RKO (cell line): Measurements from ENCODE around the gene MEIOB.
A peak's percentile ranks its signal among the peaks of the same experiment; 100 is the strongest.
"Not testable (repeated sequence)": the region's sequence is repeated elsewhere in the genome, so short reads cannot be mapped to it uniquely, and the experiment has no call there.

Source experiments
- DNase-seq: peaks from one replicate; pipeline ENCODE4 v3.0.0-alpha.2; 2016; ENCODE audit warnings: low spot score

Gene MEIOB

DNA sequence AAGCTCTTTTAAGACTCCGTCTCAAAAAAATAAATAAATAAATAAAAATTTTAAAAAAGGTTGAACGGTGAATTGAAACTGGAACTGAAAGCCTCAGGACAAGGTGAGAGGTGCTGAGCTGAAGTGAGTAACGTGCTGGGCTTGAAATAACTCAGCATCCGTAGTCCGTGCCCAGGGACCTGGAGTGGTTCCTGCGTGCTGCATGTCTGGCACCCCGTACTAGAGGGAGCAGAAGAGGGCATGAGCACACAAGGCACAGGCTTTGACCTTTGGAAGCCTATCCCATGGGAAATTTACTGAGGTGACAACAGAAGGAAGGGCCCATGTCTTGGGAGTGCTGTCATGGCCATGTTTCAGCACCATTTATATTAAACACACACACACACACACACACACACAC lies 4.5 kb upstream of the MEIOB start:
- no peak for DNase-seq

DNA sequence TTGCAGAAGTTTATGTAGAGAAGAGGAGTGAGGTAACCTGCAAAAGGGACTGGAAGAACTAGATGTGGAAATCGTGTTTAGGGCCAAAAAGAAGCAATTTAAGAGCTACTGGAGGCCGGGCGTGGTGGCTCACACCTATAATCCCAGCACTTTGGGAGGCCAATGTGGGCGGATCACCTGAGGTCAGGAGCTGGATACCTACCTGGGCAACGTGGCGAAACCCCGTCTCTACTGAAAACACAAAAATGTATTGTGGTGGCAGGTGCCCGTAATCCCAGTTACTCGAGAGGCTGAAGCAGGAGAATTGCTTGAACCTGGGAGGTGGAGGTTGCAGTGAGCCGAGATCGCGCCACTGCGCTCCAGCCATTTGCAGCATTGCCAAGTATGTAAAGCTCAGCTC lies 4.1 kb upstream of the MEIOB start:
- DNase-seq, result not testable (repeated sequence)

DNA sequence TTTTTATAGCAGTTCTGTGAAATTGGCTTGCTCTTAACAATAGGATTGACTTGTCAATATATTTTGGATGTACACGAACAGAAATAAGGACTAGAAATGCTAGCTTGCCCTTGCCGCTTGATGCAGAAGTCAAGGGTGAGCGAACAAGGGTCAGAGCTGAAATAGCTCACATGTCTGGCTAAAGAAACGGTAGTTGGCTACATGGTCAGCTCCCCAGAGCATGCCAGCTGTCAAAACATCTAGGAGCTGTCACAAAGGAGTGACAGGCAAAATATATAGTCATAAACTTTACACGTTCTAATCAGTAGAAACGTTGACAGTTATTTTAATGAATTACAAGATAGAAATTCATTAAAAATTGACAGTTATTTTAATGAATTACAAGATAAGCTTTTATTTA lies 2.9 kb upstream of the MEIOB start:
- DNase-seq, result no peak

DNA sequence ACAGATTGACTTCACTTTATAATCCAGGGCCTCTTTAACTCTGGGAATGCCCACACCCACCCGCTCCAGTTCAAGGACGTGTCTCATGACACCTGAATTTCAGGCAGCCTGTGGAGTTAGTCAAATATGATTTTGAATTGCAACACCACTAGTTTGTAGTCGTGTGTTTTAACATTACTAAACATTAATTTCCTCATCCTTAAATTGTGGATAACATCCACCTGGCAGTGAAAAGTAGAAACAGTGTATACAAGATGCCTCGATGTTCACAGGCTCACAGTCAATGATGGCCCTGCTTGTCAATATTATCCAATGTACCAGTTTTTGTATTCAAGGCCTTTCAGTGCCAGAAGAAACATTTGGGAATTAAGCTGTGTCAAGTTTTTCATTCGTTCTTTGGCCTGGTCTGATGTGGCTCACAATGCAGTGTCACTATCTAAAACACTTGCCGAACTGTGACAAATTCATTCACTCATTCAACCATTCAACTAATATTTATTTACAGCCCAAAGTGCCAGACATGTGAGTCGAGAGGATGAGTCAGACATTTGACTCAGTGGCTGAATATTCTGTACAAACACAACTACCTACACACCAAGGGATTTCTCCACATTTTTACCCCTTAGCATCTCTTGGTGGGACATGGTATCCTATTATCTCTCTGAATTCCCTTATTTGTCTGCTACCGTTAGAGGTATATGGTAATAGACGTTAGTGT lies 1.4 kb downstream of the MEIOB start:
- peak; percentile 93 for DNase-seq

DNA sequence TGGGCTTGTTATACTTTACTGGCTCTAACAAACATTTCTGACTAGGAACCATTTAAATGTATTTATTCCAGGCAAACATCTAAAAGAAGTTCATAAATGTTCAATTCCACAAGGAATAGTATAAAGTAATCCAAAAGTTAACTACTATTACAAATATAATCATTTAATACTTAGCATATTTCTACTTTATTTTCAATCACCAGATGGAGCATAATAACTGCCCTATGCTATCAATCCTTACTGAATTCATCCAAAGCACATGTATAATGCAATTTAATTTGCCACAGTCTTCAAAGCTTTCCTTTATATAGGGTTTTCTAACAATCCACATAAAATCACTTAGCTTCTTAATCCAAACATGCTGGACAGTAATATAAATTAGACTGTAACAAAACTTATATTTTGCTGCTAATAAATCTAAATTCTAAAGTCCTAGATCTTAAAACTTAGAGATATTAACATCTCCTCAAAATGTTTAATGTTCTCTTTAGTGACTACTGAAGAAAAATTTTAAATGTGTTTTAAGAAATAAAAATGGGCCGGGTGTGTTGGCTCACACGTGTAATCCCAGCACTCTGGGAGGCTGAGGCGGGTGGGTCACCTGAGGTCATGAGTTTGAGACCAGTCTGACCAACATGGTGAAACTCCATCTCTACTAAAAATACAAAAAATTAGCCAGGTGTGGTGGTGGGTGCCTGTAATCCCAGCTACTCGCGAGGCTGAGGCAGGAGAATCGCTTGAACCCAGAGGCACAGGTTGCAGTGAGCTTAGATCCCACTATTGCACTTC lies 5.9 kb downstream of the MEIOB start:
- DNase-seq, result no peak

DNA sequence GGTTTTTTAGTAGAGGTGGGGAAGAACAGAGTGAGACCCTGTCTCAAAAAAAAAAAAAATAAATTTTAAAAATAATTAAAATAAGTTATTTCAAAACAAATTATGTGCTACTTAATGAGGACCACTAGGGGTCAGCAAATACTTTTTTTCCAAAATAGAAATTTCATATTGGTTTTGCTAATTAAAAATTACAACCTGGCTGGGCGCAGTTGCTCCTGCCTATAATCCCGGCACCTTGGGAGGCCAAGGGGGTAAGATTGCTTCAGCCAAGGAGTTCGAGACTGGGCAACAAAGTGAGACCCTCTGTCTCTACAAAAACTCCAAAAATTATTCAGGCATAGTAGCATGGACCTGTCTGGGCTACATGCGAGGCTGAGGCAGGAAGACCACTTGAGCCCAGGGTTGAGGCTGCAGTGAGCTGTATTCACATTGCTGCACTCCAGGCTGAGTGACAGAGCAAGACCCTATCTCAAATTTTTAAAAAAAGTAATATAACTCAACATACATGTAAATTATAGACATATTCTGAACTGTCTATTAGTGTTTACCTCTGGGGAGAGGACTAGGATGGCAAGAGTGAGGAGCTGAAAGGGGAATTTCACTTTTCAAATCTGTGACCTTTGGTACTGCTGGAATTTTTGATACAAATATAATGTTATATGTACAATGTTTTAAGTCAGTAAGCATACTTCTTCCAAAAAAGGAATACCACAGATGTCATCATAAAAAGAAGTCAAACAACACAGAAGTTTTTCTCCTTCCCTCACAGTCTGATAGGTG lies 8.1 kb downstream of the MEIOB start:
- DNase-seq, result peak; percentile 51

DNA sequence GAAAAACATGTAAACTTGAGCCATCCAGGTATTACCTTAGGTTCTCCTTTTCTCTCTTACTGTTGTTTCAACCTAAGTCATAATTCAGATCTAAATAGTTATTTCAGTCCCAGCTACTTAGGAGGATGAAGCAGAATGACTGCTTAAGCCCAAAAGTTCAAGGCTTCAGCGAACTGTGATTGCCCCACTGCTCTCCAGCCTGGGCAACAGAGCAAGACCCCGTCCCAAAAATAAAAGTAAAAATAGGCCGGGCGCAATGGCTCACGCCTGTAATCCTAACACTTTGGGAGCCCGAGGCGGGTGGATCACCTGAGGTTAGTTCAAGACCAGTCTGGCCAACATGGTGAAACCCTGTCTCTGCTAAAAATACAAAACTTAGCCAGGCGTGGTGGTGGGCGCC lies 9.6 kb downstream of the MEIOB start:
- no peak for DNase-seq

DNA sequence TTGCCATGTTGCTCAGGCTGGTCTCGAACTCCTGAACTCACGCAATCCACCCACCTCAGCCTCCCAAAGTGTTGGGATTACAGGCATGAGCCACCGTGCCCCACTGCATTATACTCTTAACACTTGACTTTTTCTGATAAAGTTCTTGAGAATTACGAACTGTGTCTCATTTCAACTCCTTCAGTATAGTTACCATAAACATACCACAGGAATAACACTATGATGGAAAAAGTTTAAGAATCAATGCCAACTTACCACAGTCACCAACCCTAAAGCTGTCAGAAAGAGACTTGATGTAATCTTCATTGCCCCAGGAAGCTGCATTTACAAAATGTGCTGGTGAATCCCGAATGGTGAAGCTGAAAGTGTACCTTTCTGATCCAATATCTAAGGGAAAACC lies 10.2 kb downstream of the MEIOB start:
- DNase-seq, result no peak

DNA sequence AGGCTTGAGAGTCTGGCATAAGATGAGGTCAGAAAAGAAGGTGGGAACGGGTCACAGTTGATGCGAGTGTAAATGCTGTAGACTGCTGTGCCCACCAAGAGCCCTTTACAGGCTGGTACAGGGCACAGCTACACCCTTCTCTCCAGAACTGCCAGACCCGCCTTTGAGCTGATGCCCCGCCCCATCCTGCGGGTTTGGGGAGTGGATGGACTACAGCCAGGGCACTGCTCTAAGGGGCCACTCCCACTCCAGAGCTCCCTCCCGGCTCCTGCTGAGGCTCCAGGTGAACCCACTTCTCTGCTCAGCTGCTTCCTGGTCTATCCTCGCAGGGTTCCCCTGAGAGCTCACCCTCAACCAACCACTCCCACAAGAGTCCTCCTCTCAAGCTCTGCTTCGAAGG lies 12.3 kb downstream of the MEIOB start:
- DNase-seq, result no peak

DNA sequence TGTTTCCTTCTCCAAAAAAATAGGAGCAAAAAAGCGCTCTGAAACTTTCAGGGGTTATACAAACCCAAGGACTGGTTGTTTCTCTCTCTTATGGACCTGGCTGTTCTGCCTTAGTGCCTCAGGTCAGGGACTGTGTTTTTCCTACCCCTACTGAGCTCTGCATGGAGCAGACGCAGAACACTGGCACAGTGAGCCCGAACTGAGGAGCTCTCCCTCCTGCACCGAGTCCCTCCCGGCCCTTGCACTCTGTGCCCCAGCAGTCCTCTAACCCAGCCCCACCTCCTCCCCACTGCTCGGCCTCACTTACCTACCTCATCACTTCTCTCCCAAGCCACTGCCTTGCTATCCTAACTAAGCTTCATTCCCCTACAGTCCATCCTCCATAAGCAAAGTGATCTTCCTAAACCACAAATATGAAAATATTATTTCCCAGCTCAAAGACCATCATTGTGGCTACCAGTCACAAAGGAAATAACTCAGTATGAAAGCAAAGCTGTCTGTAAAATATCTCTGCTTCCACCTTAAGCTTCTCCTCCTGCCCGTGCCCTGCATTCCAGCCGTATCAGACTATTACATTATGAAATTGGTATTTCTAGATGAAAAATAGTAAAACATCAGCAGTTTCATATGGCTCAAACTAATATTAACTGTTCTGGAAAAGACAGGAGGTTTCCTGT lies 13.6 kb downstream of the MEIOB start:
- no peak for DNase-seq

DNA sequence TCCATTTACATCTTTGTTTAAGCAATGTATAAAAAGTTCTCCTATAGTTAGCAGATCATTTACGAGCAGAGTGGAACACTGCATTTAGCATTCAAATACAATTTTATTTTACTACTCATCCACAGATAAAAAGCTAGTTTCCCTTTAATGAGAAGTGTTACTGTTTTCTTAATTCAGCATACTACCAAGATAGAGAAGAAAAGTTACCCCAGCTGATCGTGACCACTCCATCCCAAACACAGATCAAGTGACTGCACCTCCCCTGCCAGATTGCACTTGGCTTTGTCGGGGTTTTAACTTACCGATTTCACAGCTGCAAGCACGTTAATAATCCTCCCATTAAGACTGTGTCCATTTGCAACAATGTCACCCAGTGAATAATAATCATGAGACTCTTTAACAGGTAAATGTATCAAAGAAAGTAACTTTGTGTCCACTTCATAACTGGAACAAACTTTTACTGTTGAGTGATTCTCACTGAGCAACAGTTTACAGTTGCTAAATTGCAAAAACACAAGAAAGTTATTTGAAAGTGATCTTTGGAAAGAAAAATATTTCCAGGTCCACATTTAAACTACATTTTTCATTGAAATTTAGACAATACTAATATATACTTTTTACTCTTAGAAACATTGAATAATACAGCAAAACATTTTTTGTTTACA lies 14.4 kb downstream of the MEIOB start:
- no peak for DNase-seq

DNA sequence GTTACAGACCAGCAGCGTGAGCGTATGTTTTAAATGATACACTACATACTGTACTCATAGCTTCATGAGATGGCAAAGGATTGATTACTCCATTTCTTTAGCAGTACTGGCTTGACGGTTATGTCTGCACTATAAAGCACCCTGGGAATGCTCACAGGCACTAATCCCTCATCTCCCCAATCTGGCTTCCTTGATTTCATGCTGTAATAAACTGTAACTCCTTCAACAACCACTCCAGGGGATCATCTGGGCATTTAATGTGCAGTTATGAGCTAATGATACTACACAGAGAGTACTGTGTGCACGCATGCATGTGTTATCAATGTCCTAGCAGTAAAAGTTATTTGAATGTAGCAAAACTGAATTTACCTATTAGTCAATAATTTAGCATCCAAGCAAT lies 20.2 kb downstream of the MEIOB start:
- no peak for DNase-seq

DNA sequence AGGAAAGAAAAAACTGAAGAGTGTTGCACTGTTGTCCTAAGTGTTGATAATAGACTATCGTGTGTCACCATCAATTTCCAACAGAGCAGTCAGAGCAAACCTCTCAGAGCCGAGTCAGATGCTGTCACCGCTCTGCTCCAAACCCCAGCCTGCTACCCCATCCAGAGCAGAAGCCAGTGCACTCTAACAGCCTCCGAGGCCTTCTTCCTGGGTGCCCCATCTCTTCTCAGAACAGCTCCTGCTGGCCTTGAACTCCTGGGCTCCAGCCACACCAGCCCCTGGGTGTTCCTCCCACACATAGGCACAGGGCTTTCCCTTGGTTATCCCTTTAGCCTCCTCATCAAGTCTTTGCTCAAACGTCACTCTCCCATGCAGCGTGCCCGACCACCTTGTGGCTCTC lies 21.0 kb downstream of the MEIOB start:
- DNase-seq, result no peak

DNA sequence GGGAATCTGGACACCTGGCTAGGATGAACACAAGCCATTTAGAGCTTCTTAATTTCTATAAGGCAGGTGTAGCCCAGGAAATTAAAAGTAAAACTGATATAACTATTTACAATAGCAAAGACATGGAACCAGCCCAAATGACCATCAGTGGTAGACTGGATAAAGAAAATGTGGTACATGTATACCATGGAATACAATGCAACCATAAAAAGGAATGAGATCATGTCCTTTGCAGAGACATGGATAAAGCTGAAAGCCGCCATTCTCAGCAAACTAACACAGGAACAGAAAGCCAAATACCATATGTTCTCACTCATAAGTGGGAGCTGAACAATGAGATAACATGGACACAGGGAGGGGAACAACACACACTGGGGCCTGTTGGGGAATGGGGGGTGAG lies 25.5 kb downstream of the MEIOB start:
- no peak for DNase-seq

DNA sequence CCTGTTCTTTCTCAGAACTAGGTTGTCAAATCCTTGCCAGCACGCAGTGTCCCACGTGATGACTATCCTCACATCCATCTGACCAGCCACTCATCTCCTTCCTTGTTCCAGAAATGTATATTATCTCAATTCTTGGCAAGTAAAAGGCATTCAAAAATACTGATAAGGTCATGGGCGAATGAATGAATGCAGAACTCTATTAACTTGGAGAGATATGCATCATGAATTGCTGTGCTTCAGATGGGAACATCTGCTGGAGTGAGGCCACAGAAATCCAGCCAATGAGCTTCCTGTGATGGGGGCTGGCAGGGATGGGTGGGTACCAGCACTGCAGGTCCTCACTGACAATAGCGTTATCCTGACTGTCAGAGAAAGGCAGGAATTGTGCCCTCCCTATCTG lies 26.0 kb downstream of the MEIOB start:
- no peak for DNase-seq

DNA sequence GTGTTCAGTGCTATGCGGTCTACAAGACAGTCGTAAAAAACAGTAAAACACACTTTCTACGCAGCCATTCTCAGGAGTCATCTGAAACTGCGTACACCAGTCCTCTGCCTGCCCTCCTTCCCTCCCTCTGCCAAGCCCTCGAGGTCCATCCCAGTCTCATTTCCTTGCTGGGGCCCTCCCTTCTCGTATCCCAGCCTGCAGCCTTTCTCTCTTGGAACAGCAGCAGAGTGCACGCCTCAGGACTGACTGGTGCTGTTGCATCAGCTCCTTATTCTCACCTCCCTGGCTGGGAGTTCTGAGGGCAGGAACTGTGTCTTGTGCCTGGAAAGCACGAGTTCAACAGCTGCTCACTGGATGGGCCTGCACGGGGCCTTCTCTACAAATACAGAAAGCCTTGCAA lies 32.4 kb downstream of the MEIOB start:
- DNase-seq, result peak; percentile 19

DNA sequence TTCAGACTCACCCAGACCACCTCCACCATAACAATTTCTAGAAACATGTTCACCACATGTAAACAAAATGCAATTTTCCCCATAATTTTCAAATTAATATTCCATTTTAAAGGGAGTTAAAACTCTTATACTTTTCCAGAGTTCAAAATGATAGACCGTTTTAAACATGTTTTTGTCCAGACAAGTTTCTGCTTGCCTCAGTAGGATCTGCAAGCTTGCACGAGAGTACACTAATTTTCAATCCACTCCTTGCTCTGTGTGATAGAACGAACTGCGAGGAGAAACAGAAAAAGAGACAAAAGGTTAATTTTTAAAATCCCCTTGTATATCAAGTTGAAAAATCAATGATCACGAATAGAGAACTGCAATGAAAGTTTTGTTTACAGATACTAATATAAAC lies 37.9 kb downstream of the MEIOB start:
- DNase-seq, result no peak

DNA sequence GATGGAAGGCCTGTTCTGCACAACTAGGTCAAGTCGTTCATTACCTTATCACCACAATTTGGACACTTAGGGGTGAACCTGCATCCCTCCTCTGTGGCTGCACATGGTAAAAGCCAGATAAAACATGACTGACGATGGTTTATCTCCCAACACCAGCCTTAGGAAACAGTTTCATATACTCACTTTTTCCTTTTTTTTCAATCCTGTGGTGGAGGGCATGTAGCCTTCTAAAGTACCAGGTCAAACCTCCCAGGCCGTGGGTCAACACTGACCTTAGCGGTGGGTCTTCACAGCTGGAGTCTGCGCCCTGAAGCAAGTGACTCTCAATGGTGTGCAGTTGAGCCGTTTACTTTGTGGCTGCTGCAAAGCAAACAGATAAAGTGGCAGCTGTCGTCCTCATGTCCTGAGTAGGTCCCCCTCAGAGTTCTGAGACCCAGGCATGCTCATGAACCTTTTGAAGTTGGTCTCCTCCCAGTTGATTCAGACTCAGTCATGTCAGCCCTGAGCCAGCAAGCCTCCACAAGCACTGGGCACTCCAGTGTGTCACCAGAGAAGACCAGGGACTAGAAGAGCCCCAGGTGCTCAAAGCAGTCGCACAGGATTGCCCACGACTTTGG lies 39.0 kb downstream of the MEIOB start:
- no peak for DNase-seq

DNA sequence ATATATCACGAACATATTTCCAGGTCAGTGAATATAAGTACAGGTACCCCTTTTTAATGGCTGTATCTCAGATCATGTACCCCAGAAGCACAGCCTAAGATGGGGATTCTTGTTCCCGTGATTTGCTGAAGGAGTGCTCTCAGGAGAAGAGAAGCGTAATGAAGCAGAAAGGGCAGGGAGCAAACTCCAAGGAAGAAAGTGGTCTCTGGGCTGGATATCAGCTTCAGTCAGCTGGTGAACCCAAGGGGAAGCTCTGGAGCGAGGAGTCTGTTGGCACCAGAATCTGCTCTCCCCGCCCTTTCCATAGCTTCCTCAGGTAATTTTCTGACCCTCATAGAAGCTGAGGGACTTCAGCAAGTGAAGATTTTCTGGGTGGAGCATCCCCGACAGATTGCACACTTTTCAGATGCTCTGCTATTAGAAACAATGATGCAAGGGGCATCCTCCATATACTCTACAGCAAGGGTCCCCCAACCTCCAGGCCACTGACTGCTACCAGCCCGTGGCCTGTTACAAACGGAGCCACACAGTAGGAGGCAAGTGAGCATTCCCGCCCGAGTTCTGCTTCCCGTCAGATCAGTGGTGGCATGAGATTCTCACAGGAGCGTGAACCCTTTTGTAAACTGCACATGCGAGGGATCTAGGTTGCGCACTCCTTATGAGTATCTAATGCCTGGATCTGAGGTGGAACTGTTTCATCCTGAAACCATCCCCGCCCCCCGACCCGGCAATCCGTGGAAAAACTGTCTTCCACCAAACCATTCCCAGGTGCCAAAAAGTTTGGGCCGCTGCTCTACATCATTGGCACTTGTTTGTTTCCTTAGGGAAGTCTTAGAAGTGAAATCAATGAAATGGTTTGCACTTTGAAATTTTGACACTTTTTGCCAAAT lies 40.5 kb downstream of the MEIOB start:
- DNase-seq, result no peak

DNA sequence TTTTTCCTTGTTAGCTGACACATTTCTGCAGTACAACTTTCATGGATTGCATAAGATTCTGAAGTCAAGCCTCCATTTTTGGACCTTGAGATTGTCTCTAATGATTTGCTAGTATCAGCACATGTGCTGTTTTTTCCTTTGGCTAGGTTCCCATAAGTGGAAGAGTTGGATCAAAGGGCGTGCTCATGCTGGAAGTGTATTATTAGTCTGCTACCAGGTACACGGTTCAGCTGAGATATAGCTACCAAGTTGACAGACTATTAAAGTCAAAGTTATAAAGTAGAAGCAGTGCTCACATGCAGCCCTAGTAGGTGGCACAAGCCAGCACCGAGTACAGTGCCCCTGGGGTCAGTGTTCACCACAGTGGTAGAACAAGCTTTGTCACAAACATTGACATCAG lies 41.8 kb downstream of the MEIOB start:
- DNase-seq, result no peak
